Erythroblast (primary cell): ENCODE measurements around the gene PRICKLE2.

Experiments
- GATA1 ChIP-seq: IDR thresholded peaks from 2 replicates; pipeline ENCODE4 v1.6.1; 2011; ENCODE audit warnings: low read depth, mild to moderate bottlenecking, control low read depth, low read length, moderate library complexity
- POLR2A ChIP-seq: IDR thresholded peaks from 2 replicates; pipeline ENCODE4 v1.6.1; 2011; ENCODE audit warnings: mild to moderate bottlenecking, low read length

- TF ChIP-seq POLR2A (no peak), GATA1 (no peak)
Measured at GRCh38 chr3:64131725-64132469, 93.4 kb downstream of the PRICKLE2 start.
